Left lung (tissue), 10 donors: ENCODE data around the gene TRAF2. TPM values are rescaled to one million over a fixed set of nuclear protein-coding genes. Genes with fewer than 3 reads are reported as not detected.

ENCODE experiments used
- ATAC-seq: fragments of 200-7000 bp; cut with Tn5 transposase; one replicate; pipeline ENCODE4 v1.9.1; 2020; ENCODE audit warnings: moderate library complexity
- DNase-seq, 4 donors: peaks; one replicate each; pipeline ENCODE4 v3.0.0-alpha.2; 2013 to 2020
- H3K27ac ChIP-seq, 2 donors: fragments of 200-600 bp; sonication (generic) in 1 of 2; one replicate each; pipeline versions ENCODE4 v1.5.0 to v1.8.0; 2020 to 2021
- H3K27me3 ChIP-seq, 2 donors: fragments of 200-600 bp; sonication (generic) in 1 of 2; one replicate each; pipeline versions ENCODE4 v1.5.0 to v1.8.0; 2020 to 2021
- H3K36me3 ChIP-seq, 2 donors: fragments of 200-600 bp; sonication (generic) in 1 of 2; one replicate each; pipeline versions ENCODE4 v1.5.0 to v1.8.0; 2020 to 2021
- H3K4me1 ChIP-seq, 2 donors: fragments of 200-600 bp; one replicate each; pipeline ENCODE4 v1.8.0; 2021
- H3K4me3 ChIP-seq, 2 donors: fragments of 200-600 bp; sonication (generic) in 1 of 2; one replicate each; pipeline versions ENCODE4 v1.5.0 to v1.8.0; 2020 to 2021; ENCODE audit warnings: mild to moderate bottlenecking in 1 of 2
- H3K9me3 ChIP-seq, 2 donors: fragments of 200-600 bp; sonication (generic) in 1 of 2; one replicate each; pipeline versions ENCODE4 v1.5.0 to v1.8.0; 2020 to 2021
- intact Hi-C, 2 donors: fragments of 100-400 bp; cut with DNase I; formaldehyde crosslinking; loops; one replicate each; pipeline versions ENCODE4 v1.11.2 to v1.14.2; 2022
- polyA plus RNA-seq, 6 donors: library from polyadenylated mRNA; unstranded; fragments of 120-200 nt; gene quantifications; one replicate each; pipeline ENCODE4 v1.2.1, GENCODE V29; 2013; ENCODE audit not compliant: insufficient read length in 6 of 6
- total RNA-seq, 2 donors: library from RNA; stranded (reverse); fragmentation: NEBNext Ultra II Directional; extraction: Animal tissue kit (Norgen Biotek cat#: 25700); gene quantifications; one replicate each; pipeline ENCODE4 v1.2.1, GENCODE V29; 2021
- TF ChIP-seq, protein P1 (sequence below), 2 donors: fragments of 200-600 bp; sonication (generic) in 1 of 2; IDR thresholded peaks; one replicate each; pipeline versions ENCODE4 v1.5.0 to v1.8.0; 2021; ENCODE audit warnings: antibody characterized with exemption in 2 of 2
- donor health status: DM: no; HTN: yes; CAD: no.
- donor health status: DM: no; HTN: no; CAD: no.

The TRAF2 gene
- total and polyA plus RNA-seq, 8 donors: 12.4 to 22.4 (median 15.9) TPM

DNA sequence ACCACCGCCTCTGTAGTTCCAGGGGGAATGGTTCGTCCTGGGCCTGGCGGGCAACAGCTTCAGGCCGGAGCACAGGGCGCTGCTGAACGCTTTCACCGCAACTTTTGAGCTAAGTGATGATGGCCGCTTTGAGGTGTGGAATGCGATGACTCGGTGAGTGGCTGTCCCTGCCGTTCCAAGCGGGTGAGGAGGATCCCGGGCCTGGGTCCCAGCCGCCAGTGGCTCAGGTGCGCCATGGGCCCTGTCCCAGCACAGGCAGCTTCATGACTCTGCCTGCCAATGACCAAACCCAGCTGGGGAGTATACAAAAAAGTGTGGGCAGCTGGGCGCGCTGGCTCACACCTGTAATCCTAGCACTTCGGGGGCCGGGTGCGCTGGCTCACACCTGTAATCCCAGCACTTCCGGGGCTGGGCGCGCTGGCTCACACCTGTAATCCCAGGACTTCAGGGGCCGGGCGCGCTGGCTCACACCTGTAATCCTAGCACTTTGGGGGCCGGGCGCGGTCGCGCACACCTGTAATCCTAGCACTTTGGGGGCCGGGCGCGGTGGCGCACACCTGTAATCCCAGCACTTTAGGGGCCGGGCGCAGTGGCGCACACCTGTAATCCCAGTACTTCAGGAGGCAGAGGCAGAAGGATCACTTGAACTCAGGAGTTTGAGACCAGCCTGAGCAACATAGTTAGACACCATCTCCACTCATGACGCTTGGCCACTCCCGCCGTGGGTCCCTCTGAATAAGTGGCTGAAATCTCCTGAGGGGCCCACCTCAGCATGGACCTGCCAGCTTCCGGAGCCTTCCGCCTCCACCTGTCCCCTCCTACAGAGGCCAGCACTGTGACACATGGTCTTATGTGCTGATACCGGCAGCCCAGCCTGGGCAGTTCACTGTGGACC, 66.8 kb downstream of the TRAF2 start:
- DNase-seq (peak in 1 of 4 donors; percentile 64), ATAC-seq (no peak)
- Histone ChIP-seq H3K4me1 (peaks cover 9 to 26% of the 10 kb centered on the region in 2 donors), H3K9me3 (no peaks in the 10 kb centered on the region), H3K4me3 (no peak overlapping the region), H3K36me3 (no peaks in the 10 kb centered on the region), H3K27ac (no peak overlapping the region), H3K27me3 (no peaks in the 10 kb centered on the region)
- intact Hi-C loops: no loop called here
- TF ChIP-seq, protein P1, sequence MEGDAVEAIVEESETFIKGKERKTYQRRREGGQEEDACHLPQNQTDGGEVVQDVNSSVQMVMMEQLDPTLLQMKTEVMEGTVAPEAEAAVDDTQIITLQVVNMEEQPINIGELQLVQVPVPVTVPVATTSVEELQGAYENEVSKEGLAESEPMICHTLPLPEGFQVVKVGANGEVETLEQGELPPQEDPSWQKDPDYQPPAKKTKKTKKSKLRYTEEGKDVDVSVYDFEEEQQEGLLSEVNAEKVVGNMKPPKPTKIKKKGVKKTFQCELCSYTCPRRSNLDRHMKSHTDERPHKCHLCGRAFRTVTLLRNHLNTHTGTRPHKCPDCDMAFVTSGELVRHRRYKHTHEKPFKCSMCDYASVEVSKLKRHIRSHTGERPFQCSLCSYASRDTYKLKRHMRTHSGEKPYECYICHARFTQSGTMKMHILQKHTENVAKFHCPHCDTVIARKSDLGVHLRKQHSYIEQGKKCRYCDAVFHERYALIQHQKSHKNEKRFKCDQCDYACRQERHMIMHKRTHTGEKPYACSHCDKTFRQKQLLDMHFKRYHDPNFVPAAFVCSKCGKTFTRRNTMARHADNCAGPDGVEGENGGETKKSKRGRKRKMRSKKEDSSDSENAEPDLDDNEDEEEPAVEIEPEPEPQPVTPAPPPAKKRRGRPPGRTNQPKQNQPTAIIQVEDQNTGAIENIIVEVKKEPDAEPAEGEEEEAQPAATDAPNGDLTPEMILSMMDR (IDR thresholded peaks at IDR 0.05): no peak

DNA sequence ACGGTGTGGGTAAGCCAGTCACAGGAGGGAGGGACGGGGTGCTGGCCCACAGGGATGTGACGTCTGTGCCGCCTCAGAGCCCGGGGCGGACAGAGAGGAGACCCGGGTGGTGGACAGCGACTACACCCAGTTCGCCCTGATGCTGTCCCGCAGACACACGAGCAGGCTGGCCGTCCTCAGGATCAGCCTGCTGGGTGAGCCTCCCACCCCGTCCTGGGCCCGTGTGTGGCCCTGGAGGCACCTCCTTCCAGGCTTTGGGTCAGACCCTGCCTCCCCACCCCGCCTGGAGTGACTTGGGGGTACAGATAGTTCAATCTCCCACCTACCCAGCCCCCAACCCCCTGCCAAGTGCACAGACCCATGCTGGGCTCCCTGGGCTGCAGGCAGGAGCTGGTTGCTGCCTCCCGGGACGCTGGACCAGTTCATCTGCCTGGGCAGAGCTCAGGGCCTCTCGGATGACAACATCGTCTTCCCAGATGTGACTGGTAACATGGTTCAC, 67.5 kb downstream of the TRAF2 start:
- Histone ChIP-seq H3K4me1 (peaks cover 7 to 19% of the 10 kb centered on the region in 2 donors), H3K36me3 (no peaks in the 10 kb centered on the region), H3K27ac (no peak overlapping the region), H3K27me3 (no peaks in the 10 kb centered on the region), H3K4me3 (no peak overlapping the region), H3K9me3 (no peaks in the 10 kb centered on the region)
- ATAC-seq: no peak
- intact Hi-C loops: no loop called here
- peak in 1 of 4 donors; percentile 73 for DNase-seq
- TF ChIP-seq, protein P1 (IDR thresholded peaks at IDR 0.05): no peak

DNA sequence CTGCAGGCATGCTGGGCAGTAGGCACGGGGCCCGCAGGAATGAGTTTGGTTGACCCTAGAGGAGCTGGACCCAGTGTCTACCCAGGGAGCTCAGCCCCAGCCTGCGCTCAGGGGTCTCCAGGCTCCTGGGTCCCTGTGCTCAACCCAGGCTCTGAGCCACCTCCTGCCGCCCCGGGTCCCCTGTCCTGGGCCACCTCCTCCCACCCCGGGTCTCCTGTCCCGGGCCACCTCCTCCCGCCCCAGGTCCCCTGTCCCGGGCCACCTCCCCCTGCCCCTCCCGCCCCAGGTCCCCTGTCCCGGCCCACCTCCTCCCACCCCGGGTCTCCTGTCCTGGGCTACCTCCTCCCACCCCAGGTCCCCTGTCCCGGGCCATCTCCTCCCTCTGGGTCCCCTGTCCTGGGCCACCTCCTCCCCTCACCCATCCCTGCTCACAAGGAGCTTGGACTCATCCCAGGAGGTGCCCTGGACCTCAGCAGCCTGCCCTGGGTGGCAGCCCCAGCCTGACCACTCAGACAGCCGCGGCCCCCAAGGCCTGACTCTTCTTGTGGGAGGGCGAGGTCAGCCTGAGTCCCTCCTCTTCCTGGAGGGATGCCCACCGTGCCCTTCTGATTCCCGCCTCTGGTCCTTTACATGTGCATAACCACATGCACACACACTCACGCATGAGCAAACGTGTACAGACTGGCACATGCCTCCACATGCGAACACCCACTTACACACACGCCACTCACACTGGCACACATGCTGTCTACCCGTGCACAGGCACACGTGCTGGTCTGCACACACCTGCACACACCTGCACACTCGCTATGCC, 68.2 kb downstream of the TRAF2 start:
- Histone ChIP-seq H3K36me3 (no peaks in the 10 kb centered on the region), H3K4me1 (peaks cover under 1 to 14% of the 10 kb centered on the region in 2 donors), H3K4me3 (no peak overlapping the region), H3K27me3 (no peaks in the 10 kb centered on the region), H3K9me3 (no peaks in the 10 kb centered on the region), H3K27ac (no peak overlapping the region)
- intact Hi-C loops: no loop called here
- TF ChIP-seq, protein P1 (IDR thresholded peaks at IDR 0.05): no peak
- no peak for ATAC-seq
- DNase-seq: peak in 1 of 4 donors; percentile 69

DNA sequence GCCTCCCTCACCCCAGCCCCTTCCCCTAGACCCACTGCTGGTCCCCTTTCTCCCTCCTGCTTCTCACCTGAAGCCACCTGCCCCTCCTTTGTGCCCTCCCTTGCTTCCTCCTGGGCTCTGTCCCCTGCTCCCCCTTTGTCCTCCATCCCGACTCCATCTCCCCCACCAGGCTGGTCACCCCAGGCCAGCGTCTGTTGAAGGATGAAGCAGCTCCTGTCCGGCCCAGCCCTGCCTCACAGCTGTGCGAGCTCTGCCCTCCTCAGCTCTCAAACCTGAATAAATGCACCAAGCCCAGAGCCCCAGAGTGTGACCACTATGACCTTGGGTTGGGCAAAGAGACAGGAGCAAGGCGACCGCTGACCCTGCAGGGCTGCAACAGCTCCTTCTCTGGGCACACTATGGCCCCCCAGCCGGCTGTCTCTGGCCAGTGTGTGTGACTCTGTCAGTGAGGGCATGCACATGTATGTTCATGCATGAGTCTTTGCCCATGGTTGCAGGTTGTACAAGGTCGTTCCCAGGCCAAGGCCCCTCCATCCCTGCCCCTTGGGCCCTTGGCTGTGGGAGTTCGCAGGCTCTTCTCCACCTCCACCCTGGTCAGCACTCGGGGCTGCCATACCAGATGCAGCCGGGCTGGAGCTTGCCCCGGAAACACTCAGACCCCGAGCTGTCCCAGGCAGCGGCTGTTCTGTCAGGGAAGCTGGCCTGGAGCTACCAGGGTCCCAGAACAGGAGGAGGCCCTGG, 69.1 kb downstream of the TRAF2 start:
- Histone ChIP-seq H3K4me1 (peaks cover 0 to 13% of the 10 kb centered on the region in 2 donors), H3K27me3 (no peaks in the 10 kb centered on the region), H3K9me3 (no peaks in the 10 kb centered on the region), H3K4me3 (no peak overlapping the region), H3K36me3 (no peaks in the 10 kb centered on the region), H3K27ac (no peak overlapping the region)
- peak in 1 of 4 donors; percentile 56 for DNase-seq
- no peak for ATAC-seq
- intact Hi-C loops: no loop called here
- TF ChIP-seq, protein P1 (IDR thresholded peaks at IDR 0.05): no peak
